ENCODE results near the gene SPECC1. TPM values are rescaled to one million over a fixed set of nuclear protein-coding genes. Genes with fewer than 3 reads are reported as not detected.

SPECC1 gene
- total and polyA plus RNA-seq, 2 donors (not counting 1 experiment from before 2014, with no cell fraction given): 13.4 to 30.9 TPM

GRCh38 chr17:20267459-20267842 is 258.3 kb downstream of the SPECC1 start:
- no peak overlapping the region for H3K9ac ChIP-seq (ENCODE audit: insufficient read depth, low read length)
- H3K27me3 ChIP-seq (ENCODE audit: control insufficient read depth, insufficient read depth, low read length): no peaks in the 10 kb centered on the region
- no peaks in the 10 kb centered on the region for H3K36me3 ChIP-seq (ENCODE audit: control insufficient read depth, insufficient read depth, low read length)
- H3K4me1 ChIP-seq (ENCODE audit: control insufficient read depth, extremely low read depth, insufficient read depth, low read length): peaks cover 3% of the 10 kb centered on the region
- no peaks in the 10 kb centered on the region for H3K79me2 ChIP-seq (ENCODE audit: control insufficient read depth, insufficient read depth, low read length)
- TF ChIP-seq CTCF (conservative IDR thresholded peaks at IDR 0.05 in 1 of 2, IDR thresholded peaks at IDR 0.05 in 1 of 2; ENCODE audit: low read depth in 1 of 2, low read length in 2 of 2) (no peak), EZH2 (IDR thresholded peaks at IDR 0.05; ENCODE audit: low read length, missing control alignments) (no peak)
- H4K20me1 ChIP-seq (ENCODE audit: control insufficient read depth, extremely low read depth, insufficient read depth, low read length): no peaks in the 10 kb centered on the region
- H3K27ac ChIP-seq (ENCODE audit: insufficient read depth, low read length): no peak overlapping the region
- H3K9me3 ChIP-seq (ENCODE audit: control insufficient read depth, insufficient read depth, low read depth, low read length): no peaks in the 10 kb centered on the region
- no peak overlapping the region for H3K4me3 ChIP-seq (replicated peaks in 1 of 4; ENCODE audit: control extremely low read depth in 1 of 4, insufficient read depth in 1 of 4, low read depth in 3 of 4, low read length in 4 of 4)
- DNase-seq (ENCODE audit: low read depth in 2 of 2): peak in 1 of 2 donors; percentile 27
- H3K4me2 ChIP-seq (ENCODE audit: extremely low read depth, insufficient read depth, low read length): no peak overlapping the region
- no peak overlapping the region for H2AFZ ChIP-seq (ENCODE audit: low read length)

GRCh38 chr17:20270369-20270768 is 261.2 kb downstream of the SPECC1 start:
- Histone ChIP-seq H4K20me1 (ENCODE audit: control insufficient read depth, extremely low read depth, insufficient read depth, low read length) (no peaks in the 10 kb centered on the region), H2AFZ (ENCODE audit: low read length) (no peak overlapping the region)
- no peak for TF ChIP-seq EZH2 (IDR thresholded peaks at IDR 0.05; ENCODE audit: low read length, missing control alignments)
- no peak for TF ChIP-seq CTCF (conservative IDR thresholded peaks at IDR 0.05 in 1 of 2, IDR thresholded peaks at IDR 0.05 in 1 of 2; ENCODE audit: low read depth in 1 of 2, low read length in 2 of 2)

GRCh38 chr17:20271011-20271610 is 262.0 kb downstream of the SPECC1 start:
- TF ChIP-seq CTCF (conservative IDR thresholded peaks at IDR 0.05 in 1 of 2, IDR thresholded peaks at IDR 0.05 in 1 of 2; ENCODE audit: low read depth in 1 of 2, low read length in 2 of 2): no peak
- no peak for TF ChIP-seq EZH2 (IDR thresholded peaks at IDR 0.05; ENCODE audit: low read length, missing control alignments)
- no peaks in the 10 kb centered on the region for H4K20me1 ChIP-seq (ENCODE audit: control insufficient read depth, extremely low read depth, insufficient read depth, low read length)
- H3K36me3 ChIP-seq (ENCODE audit: control insufficient read depth, insufficient read depth, low read length): no peaks in the 10 kb centered on the region
- no peak overlapping the region for H3K4me3 ChIP-seq (replicated peaks in 1 of 4; ENCODE audit: control extremely low read depth in 1 of 4, insufficient read depth in 1 of 4, low read depth in 3 of 4, low read length in 4 of 4)
- no peak overlapping the region for H3K27ac ChIP-seq (ENCODE audit: insufficient read depth, low read length)
- no peak overlapping the region for H2AFZ ChIP-seq (ENCODE audit: low read length)
- H3K27me3 ChIP-seq (ENCODE audit: control insufficient read depth, insufficient read depth, low read length): no peaks in the 10 kb centered on the region
- H3K9me3 ChIP-seq (ENCODE audit: control insufficient read depth, insufficient read depth, low read depth, low read length): no peaks in the 10 kb centered on the region
- H3K4me2 ChIP-seq (ENCODE audit: extremely low read depth, insufficient read depth, low read length): no peak overlapping the region
- H3K4me1 ChIP-seq (ENCODE audit: control insufficient read depth, extremely low read depth, insufficient read depth, low read length): peaks cover 3% of the 10 kb centered on the region
- H3K9ac ChIP-seq (ENCODE audit: insufficient read depth, low read length): no peak overlapping the region
- H3K79me2 ChIP-seq (ENCODE audit: control insufficient read depth, insufficient read depth, low read length): no peaks in the 10 kb centered on the region
- peak in 1 of 2 donors; percentile 11 for DNase-seq (ENCODE audit: low read depth in 2 of 2)

More at GRCh38 chr17:20270369-20270768, 261.2 kb downstream of the SPECC1 start:
- no peak overlapping the region for H3K4me2 ChIP-seq (ENCODE audit: extremely low read depth, insufficient read depth, low read length)
- no peaks in the 10 kb centered on the region for H3K36me3 ChIP-seq (ENCODE audit: control insufficient read depth, insufficient read depth, low read length)
- H3K4me3 ChIP-seq (replicated peaks in 1 of 4; ENCODE audit: control extremely low read depth in 1 of 4, insufficient read depth in 1 of 4, low read depth in 3 of 4, low read length in 4 of 4): no peak overlapping the region
- H3K9ac ChIP-seq (ENCODE audit: insufficient read depth, low read length): no peak overlapping the region
- H3K9me3 ChIP-seq (ENCODE audit: control insufficient read depth, insufficient read depth, low read depth, low read length): no peaks in the 10 kb centered on the region
- H3K79me2 ChIP-seq (ENCODE audit: control insufficient read depth, insufficient read depth, low read length): no peaks in the 10 kb centered on the region
- no peak overlapping the region for H3K27ac ChIP-seq (ENCODE audit: insufficient read depth, low read length)
- no peaks in the 10 kb centered on the region for H3K27me3 ChIP-seq (ENCODE audit: control insufficient read depth, insufficient read depth, low read length)
- DNase-seq (ENCODE audit: low read depth in 2 of 2): no peak
- peaks cover 3% of the 10 kb centered on the region for H3K4me1 ChIP-seq (ENCODE audit: control insufficient read depth, extremely low read depth, insufficient read depth, low read length)

Measured in fibroblast of lung (primary cell).